Fibroblast of the conjunctiva (primary cell): ENCODE measurements around the gene TAAR2.
A peak's percentile ranks its signal among the peaks of the same experiment; 100 is the strongest.
"Not testable (repeated sequence)": the region's sequence is repeated elsewhere in the genome, so short reads cannot be mapped to it uniquely, and the experiment has no call there.

ENCODE experiments used
- DNase-seq: peaks from one replicate; pipeline ENCODE4 v3.0.0-alpha.2; 2010; ENCODE audit warnings: low read depth

The TAAR2 gene, protein sequence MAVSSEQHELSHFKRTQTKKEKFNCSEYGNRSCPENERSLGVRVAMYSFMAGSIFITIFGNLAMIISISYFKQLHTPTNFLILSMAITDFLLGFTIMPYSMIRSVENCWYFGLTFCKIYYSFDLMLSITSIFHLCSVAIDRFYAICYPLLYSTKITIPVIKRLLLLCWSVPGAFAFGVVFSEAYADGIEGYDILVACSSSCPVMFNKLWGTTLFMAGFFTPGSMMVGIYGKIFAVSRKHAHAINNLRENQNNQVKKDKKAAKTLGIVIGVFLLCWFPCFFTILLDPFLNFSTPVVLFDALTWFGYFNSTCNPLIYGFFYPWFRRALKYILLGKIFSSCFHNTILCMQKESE

DNA sequence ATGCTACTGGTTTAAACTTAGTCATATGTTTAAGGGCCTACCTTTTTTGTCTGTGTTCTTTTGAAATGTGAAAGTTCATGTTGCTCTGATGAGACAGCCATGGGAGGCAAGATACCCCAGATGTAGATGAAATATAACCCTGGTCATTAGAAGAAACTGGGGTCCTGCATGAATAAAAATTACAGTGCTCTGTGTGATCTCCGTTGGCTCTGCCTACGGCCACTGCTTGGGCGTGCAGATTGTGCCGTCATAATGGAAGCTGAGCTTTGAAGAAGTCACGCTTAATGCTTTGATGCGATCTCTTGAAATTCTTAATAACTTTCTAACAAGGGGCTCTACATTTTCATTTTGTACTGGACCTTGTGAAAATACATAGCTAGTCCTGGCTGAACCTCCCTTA lies at the start of gene TAAR2:
TAAR2 (minus strand) TSS at position 101 of the 400 bp plus-strand sequence; CDS start at position 101, 0 bp downstream.
- no peak for DNase-seq

DNA sequence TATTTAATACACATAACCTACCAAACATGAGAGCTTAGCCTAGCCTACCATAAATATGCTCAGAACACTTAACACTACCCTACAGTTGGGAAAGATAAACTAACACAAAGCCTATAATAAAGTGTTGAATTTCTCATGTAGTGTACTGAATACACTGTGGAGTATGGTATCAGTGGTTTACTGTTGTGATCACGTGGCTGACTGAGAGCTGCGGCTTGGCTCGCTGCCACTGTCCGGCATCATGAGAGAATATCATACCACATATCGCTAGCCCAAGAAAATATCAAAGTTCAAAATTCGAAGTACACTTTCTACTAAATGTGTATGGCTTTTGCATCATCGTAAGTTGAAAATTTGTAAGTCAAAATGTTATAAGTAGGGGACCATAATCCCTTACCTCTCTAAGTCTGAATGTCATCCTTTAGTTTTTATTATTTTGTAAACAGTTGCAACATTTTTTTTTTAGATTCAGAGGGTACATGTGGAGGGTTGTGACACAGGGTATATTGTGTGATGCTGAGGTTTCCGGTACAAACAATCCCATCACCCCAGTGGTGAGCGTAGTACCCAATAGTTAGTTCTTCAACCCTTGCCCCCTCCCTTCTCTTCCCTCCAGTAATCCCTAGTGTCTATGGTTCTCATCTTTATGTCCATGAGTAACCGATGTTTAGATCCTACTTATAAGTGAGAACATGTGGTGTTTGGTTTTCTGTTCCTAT lies 49.5 kb upstream of the TAAR2 start:
- no peak for DNase-seq

DNA sequence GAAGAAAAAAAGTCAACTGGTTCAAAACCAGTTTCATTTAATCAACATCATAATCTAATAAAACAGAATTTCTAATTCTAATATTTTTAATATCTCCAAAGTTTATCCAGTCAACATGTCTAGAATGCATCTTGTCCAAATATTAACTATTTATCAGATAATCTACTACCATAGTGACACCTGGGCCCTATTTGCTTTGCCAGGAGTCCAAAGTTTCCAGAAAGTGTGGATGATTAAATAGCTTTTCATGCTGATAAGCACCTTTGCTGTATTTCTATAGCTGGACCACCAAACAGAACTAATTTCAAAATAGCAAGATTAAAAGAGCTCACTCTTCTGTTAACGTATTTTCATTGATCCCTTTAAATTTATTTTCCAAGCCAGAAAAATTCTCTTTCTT lies 47.2 kb upstream of the TAAR2 start:
- no peak for DNase-seq

DNA sequence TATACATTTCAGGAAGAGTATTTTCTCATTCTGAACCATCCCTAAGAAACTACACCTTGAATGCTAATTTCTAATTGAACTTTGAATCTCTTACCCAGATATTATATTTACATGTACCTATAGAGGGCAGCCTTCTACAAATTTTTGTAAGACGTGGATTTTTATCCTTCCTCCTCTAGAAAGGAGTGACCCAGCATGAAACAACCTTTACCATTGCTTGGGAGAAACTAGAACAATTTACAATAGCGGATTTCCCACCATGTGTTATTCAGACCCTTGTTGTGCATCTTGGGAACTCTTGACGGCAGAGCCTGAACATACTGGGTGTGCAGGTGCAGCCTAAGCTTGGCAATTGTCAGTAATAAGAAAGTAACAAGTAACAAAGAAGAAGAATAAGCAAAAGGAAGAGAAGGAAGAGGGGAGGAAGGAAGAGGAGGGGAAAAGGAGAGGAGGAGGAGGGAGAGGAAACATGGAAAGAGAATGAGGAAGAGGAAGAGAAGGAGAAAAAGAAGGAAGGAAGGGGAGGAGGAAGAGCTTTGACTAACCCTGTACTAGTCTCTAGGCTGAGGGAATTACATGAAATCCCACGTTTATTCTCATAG lies 45.7 kb upstream of the TAAR2 start:
- peak; percentile 14 for DNase-seq

DNA sequence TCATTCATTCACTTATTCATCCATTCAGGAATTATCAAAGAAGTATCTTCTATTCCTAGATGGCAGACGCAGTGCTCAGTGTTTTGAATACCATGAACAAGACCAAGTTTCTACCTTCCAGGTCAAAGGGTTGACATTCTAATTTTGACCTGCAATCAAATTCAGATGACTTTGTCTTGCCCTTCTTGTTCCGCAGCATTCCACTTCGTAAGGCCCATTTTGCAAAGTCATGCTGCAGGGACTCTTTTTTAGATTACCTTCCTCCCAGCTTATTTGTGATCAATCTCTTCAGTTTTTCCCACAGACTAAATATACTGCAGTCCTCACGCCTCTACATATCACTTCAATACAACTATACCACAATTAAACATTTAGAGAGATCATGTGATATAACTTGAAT lies 42.0 kb upstream of the TAAR2 start:
- no peak for DNase-seq

DNA sequence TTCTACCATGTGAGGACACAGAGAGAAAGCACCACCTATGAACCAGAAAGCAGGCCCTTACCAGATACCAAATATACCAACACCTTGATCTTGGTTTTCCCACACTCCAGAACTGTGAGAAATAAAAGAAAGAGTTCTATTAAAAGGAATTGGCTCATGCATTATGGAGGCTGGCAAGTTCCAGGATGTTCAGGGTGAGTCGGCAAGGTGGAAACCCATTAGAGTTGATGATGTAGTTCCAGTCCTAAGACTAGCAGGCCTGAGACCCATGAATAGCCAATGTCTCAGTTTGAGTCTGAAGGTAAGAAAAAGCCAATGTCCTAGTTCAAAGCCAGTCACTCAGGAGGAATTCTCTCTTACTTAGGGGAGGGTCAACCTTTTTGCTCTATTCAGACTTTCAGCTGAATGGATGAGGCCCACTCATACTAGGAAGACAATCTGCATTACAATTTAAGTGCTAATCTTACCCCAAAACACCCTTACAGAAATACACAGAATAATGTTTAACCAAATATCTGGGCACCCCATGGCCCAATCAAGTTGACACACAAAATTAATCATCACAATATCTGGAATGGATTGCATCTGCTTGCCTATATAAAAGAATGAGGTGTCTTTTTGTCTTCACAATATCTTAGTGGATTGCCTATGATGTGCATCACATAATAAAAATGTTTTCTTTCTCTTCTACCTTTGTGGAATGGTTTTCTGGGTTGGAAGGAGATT lies 40.4 kb upstream of the TAAR2 start:
- DNase-seq, result no peak

DNA sequence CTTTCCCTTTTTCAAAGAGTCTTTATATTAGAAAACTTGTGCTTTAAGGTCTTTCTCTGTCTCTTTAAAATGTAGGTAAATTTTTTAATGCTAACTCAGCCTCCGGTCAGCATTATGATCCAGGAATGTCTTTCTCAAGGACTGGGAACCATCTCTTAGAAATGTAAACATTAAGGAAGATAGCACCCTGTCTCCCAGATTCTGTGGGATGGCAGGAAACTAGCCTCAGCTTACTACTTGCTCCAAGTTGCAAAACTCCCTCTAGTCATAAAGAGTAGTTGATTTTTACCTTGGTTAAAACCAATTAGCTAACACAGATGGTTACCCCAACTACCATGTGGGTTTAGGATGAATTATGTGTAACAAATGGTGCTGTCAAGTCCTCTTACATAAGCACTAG lies 39.6 kb upstream of the TAAR2 start:
- no peak for DNase-seq

DNA sequence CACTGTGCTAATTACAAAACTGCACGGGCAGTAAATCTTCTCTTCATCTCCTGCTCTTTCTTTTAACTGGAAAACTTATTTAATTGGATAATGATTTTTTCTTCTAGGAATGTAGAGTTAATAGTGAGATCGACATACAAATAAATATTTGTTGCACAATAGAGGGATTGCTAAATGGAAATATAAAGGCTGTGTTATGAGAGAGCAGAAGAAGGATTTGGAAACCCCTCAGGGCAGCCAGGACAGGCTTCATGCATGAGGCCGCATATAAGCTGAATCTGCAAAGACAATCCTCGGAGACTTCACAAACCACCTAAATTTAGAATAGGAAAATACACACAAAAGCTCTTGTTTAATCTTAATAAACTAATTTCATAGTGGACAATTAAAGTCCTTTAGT lies 37.8 kb upstream of the TAAR2 start:
- DNase-seq, result no peak

DNA sequence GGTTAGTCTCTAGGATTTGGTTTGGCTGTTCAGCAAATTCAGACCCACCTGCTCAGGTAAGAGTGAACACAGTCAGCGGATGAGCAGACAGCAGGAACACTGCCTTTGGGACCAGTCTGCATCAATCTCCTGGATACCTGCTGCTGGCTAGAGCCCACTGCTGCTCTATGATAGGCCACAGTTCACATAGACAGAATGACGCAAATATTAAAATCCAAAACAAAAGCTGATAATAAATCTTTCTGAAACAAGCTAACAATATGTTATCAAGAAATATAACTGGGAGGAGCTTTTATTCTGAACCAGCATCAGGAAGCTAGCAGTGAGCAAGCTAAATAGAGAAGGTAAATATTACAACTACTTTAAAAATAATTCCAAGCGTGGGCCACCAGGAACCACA lies 35.0 kb upstream of the TAAR2 start, which contains the start of gene TAAR1:
TAAR1 (minus strand) TSS at position 101 of the 400 bp plus-strand sequence. CDS start 13,179 bp downstream, outside the sequence.
- no peak for DNase-seq

DNA sequence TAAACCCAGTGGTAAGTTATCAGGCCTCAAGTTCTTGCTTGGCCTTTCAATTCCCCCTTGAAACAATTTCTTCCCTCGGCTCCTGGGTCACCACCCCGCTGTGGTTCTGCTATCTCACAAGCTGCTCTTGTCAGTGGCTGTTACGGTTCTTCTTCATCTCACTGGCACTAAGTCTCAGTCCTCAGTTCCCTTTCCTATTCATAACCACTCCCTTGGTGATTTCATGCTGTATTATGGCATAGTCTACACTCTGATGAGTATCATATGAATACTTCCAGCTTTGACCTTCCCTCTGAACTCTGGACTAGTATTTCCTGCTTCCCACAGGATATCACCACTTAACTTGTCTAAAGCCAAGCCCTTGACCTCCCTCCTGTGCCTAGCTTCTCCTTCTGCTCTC lies 27.0 kb upstream of the TAAR2 start:
- no peak for DNase-seq

DNA sequence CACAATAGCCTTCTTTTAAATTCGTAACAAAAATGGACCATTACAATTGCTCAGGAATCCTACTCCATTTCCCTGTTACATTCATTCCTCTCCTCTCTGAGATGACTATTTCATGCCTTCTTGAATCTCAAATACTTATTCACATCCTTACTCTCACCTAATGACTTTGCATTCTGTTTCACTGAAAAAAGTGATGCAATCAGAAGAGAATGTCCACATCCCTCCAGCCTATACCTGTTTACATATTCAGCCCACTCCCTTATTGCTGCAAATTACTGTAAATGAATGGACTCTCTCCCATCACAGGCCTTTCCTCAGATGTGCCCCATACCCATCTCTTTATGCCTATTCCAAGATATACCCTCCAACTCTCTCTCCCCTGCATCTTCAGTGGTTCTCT lies 26.4 kb upstream of the TAAR2 start:
- DNase-seq, result no peak

DNA sequence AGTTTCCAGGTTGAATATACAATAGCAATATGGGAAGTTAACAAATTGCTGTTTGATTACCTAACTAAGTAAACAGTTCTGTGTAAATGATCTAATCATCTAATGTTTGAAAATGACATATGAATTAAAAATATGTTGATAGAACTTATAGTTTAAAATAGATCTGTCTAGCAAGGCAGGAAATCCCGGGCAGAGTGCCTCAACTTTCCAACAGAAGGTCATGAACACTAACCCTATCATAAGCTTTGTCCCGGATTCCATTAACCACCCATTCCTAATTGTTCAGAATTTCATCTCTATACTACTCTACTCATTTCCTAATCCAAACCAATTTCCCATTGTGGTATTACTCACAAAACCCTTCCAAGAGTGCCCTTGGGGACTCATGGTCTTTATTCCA lies 24.8 kb upstream of the TAAR2 start:
- no peak for DNase-seq

DNA sequence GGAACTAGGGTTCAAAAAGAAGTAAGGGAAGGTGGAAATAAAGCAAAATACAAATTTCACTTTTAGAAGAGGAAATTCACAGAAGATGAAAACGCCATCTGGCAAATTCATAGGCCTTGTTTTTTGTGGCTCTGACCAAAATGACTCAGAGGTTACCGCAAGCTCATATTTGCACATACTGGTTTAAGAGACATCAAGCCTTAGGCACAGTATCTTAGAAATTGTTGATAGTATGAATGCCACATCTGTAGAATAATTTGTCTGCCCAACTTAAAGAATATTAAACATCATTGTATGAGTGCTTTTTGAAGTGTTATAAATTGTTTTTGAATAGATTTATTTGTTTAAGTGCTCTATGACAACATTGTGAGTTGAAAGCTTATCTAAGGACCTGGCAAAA lies 24.3 kb upstream of the TAAR2 start:
- DNase-seq, result no peak

DNA sequence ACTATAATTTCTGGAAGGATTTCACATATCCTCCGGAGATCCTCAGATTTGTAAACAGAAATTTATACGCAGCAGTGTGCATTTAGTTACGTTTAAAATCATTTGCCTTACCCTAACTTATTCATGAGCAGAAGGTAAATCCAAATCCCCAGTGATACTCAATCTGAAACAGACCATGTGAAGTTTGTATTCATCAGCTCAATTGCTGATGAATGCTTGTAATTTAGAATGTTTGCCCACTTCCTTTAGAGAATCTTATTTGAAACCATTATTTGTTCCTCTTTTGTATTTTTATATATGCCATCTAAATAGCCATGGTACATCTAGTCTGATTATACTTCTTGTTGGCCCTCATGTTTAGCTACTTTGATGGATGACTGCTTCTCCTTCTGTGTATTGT lies 19.5 kb upstream of the TAAR2 start:
- no peak for DNase-seq

DNA sequence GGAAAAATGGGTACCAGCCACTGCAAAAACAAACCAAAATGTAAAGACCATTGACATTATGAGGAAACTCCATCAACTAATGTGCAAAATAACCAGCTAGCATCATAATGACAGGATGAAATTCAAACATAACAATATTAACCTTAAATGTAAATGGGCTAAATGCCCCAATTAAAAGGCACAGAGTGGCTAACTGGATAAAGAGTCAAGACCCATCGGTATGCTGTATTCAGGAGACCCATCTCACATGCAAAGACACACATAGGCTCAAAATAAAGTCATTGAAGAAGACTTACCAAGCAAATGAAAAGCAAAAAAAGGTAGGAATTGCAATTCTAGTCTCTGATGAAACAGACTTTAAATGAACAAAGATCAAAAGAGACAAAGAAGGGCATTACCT lies 13.1 kb upstream of the TAAR2 start:
- not testable (repeated sequence) for DNase-seq

DNA sequence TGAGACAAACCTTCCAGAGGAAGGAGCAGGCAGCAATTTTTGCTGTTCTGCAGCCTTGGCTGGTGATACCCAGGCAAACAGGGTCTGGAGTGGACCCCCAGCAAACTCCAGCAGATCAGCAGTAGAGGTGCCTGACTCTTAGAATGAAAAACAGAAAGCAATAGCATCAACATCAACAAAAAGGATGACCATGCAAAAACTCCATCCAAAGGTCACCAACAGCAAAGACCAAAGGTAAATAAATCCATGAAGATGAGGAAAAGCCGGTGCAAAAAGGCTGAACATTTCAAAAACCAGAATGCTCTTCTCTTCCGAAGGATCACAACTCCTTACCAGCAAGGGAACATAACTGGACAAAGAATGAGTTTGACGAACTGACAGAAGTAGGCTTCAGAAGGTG lies 11.8 kb upstream of the TAAR2 start:
- DNase-seq, result not testable (repeated sequence)

DNA sequence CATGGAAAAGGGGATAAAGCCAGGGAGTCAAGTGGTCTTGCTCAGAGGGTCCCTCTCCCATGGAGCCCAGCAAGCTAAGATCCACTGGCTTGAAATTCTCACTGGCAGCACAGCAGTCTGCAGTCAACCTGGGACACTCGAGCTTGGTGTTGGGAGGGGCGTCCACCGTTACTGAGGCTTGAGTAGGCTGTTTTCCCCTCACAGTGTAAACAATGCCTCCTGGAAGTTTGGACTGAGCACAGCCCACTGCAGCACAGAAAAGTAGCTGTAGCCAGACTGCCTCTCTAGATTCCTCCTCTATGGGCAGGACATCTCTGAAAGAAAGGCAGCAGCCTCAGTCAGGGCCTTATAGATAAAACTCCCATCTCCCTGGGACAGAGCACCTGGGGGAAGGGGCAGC lies 11.2 kb upstream of the TAAR2 start:
- DNase-seq, result not testable (repeated sequence)

DNA sequence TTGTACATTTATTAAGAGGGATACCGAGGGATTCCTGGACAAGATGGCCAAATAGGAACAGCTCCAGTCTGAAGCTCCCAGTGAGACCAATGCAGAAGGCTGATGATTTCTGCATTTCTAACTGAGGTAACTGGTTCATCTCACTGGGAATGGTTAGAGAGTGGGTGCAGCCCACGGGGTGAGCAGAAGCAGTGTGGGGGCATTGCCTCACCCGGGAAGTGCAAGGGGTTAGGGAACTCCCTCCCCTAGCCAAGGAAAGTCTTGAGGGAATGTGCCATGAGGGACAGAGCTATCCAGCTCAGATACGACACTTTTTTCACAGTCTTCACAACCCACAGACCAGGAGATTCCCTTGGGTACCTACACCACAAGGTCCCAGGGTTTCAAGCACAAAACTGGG lies 10.7 kb upstream of the TAAR2 start:
- no peak for DNase-seq

DNA sequence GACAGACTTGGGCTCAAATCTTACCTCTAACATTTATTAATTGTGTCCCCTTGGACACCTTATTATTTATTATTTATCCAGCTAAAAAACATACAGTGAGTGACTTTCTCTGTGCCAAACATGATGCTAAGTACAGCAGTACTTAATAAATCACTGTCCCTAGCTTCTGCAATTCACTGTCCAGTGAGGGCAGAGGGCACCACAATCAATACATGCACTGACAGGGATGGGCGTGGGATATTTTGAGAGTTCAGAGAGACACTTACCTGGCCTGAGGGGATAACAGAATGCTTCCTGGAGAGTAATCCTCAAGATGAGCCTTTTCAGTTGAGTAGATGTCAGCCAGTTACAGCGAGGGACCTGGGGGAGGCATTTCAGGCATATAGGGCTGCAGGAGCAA lies 9.3 kb upstream of the TAAR2 start:
- DNase-seq, result no peak

DNA sequence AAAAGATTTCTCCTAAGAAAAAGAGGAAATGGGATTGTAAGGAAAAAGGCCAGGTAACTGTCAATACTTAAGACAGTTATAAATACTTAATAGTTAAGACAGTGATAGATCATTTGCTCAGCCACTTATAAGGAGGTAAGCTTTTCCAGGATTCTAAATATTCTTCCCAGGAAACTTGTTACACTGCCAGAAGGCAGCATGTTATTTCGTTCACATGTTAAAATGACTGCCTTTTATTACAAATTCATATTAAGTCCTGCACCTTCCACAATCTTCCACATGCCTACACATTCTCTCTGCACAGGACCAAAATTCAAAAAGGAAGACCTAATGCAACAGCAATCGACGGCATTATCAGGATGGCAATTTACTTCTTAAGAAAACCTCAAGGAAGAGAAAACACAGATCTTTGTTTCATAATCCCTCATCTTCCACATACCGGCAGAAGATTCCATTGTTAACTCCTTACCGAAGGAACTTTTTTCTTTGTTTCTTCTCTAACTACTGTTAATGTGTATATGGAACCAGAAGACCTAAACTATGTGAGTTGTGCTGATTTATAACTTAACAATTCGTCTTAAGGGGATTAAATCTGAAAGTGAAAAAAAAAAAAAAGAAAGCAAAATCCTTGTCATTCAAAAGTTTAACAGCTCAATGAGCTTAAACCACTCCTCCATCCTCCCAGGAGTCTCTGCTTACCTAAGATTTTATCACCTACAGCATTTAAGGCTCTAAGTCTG lies 799 bp downstream of the TAAR2 start:
- DNase-seq, result no peak

DNA sequence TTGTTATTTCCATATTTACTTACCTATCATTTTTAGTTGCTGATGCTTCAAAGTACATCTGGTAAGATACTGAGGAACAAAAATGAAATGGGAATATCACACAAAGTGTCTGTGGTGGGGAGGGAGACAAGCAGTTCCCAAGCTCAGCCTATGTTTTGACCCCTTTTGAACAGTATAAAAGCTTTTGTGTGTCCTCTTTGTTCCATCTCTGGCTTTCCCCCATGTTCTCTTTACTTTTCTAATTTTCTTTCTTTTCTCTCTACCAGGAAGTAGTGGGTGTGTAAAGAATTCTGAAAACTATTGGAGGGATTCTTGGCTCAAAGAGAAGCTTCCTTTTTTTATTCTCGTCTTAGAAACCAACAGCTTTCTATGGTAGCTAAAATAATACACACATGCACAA lies 7.4 kb downstream of the TAAR2 start:
- no peak for DNase-seq

DNA sequence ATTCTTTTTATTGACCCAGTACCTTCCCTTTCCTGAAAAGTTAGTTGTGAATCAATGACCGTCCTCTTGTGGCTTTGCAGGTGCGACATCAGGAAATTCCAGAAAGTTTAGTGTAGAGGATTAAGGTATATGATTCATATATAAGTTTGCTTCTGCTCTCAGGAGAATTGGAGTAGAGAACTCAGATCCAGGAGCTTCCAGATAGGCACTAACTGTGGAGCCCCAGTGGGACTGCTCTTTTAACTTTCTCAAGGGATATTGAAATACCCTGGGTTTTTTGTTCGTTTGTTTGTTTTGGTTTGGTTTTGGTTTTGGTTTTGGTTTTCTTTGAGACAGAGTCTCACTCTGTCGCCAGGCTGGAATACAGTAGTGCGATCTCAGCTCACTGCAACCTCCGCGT lies 9.5 kb downstream of the TAAR2 start:
- no peak for DNase-seq
